ENCODE results near the gene RANBP3.

RANBP3 gene

GRCh38 chr19:5943045-5943444 is 34.9 kb downstream of the RANBP3 start:
- TF ChIP-seq CTCF (IDR thresholded peaks at IDR 0.05; ENCODE audit: borderline replicate concordance, control extremely low read depth, extremely low read depth, insufficient read depth, missing control alignments), result no peak
- no peak for DNase-seq (ENCODE audit: low spot score)
- in situ Hi-C loops (cut with MboI; ENCODE audit: low sequenced_read_pairs, unreplicated experiment), result no loop called here

DNA sequence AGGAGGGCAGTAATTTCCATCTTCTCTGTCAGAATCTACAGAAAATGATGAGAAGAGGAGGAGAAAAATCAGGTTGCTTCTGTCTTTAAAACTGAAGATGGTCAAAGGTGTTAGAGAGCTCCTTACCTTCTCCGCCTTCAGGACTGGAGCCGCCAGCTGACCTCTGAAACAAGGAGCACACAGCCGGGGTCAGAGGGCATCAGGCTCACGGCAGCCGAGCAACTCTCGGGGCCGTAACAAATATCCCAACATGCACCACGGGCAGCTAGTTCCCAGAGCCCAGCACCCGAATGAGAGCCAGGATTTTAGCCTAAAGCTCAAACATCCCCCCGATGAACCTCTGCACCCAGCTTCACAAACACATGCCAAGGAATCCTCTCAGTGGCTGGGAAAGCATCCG is 36.3 kb downstream of the RANBP3 start:
- no peak for TF ChIP-seq CTCF (IDR thresholded peaks at IDR 0.05; ENCODE audit: borderline replicate concordance, control extremely low read depth, extremely low read depth, insufficient read depth, missing control alignments)
- no peak for DNase-seq (ENCODE audit: low spot score)
- in situ Hi-C loops (cut with MboI; ENCODE audit: low sequenced_read_pairs, unreplicated experiment), result no loop called here

GRCh38 chr19:5940260-5941208 is 37.4 kb downstream of the RANBP3 start:
- no peak for DNase-seq (ENCODE audit: low spot score)
- in situ Hi-C loops (cut with MboI; ENCODE audit: low sequenced_read_pairs, unreplicated experiment), result no loop called here
- TF ChIP-seq CTCF (IDR thresholded peaks at IDR 0.05; ENCODE audit: borderline replicate concordance, control extremely low read depth, extremely low read depth, insufficient read depth, missing control alignments), result no peak

DNA sequence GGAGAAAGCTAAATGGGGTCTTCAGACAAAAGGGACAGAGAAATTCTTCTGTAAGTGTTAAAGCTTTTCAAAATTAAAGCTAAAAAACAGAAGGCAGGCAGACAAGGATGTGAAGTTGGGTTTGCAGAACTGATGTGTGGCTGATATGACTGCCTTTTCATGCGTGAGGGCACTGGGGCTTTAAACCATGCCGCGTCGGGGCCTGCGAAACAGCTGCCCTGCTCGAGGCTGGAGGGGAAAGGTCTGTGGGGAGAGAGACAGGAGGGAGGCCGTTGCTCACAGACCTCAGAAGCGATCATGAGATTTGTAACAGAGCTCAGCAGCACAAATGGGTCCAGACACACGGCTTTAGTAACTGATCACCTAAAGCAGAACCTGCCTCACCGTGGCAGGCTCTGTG is 40.4 kb downstream of the RANBP3 start:
- no peak for DNase-seq (ENCODE audit: low spot score)
- TF ChIP-seq CTCF (IDR thresholded peaks at IDR 0.05; ENCODE audit: borderline replicate concordance, control extremely low read depth, extremely low read depth, insufficient read depth, missing control alignments), result no peak
- in situ Hi-C loops (cut with MboI; ENCODE audit: low sequenced_read_pairs, unreplicated experiment), result no loop called here

GRCh38 chr19:5936292-5936592 is 41.7 kb downstream of the RANBP3 start:
- DNase-seq (ENCODE audit: low spot score), result no peak
- TF ChIP-seq CTCF (IDR thresholded peaks at IDR 0.05; ENCODE audit: borderline replicate concordance, control extremely low read depth, extremely low read depth, insufficient read depth, missing control alignments), result no peak
- in situ Hi-C loops (cut with MboI; ENCODE audit: low sequenced_read_pairs, unreplicated experiment), result no loop called here

GRCh38 chr19:5935473-5936291 is 42.3 kb downstream of the RANBP3 start:
- TF ChIP-seq CTCF (IDR thresholded peaks at IDR 0.05; ENCODE audit: borderline replicate concordance, control extremely low read depth, extremely low read depth, insufficient read depth, missing control alignments), result no peak
- in situ Hi-C loops (cut with MboI; ENCODE audit: low sequenced_read_pairs, unreplicated experiment), result no loop called here

More at GRCh38 chr19:5935473-5936291, 42.3 kb downstream of the RANBP3 start:
- DNase-seq (ENCODE audit: low spot score), result no peak

All from GM13976 (cell line).